Measurements from ENCODE around the gene CYP11A1.
"Not testable (repeated sequence)": the region's sequence is repeated elsewhere in the genome, so short reads cannot be mapped to it uniquely, and the experiment has no call there.

Gene CYP11A1

GRCh38 chr15:74373056-74373650, 5.7 kb upstream of the CYP11A1 start:
- DNase-seq, result no peak

GRCh38 chr15:74370471-74370870, 3.0 kb upstream of the CYP11A1 start:
- no peak for DNase-seq

GRCh38 chr15:74369756-74370155, 2.3 kb upstream of the CYP11A1 start:
- no peak for DNase-seq

- no peak for DNase-seq
These were observed 1.8 kb upstream of the CYP11A1 start for GRCh38 chr15:74369084-74369745.

GRCh38 chr15:74368121-74368520, 675 bp upstream of the CYP11A1 start:
- DNase-seq, result no peak

- no peak for DNase-seq
These were observed 1.6 kb downstream of the CYP11A1 start for GRCh38 chr15:74365598-74366445.

- no peak for DNase-seq
These were observed 2.4 kb downstream of the CYP11A1 start for GRCh38 chr15:74364936-74365597.

- no peak for DNase-seq
These were observed 5.0 kb downstream of the CYP11A1 start for GRCh38 chr15:74362482-74362881.

- DNase-seq, result not testable (repeated sequence)
These were observed 6.6 kb downstream of the CYP11A1 start for GRCh38 chr15:74360855-74361254.

GRCh38 chr15:74359376-74359775, 8.1 kb downstream of the CYP11A1 start:
- DNase-seq, result not testable (repeated sequence)

- not testable (repeated sequence) for DNase-seq
These were observed 9.9 kb downstream of the CYP11A1 start for GRCh38 chr15:74357514-74357913.

- not testable (repeated sequence) for DNase-seq
These were observed 11.4 kb downstream of the CYP11A1 start for GRCh38 chr15:74356050-74356449.

- not testable (repeated sequence) for DNase-seq
These were observed 13.5 kb downstream of the CYP11A1 start for GRCh38 chr15:74353992-74354391.

GRCh38 chr15:74352393-74352910, 15.0 kb downstream of the CYP11A1 start:
- no peak for DNase-seq

GRCh38 chr15:74351670-74352069, 15.8 kb downstream of the CYP11A1 start:
- DNase-seq, result no peak

GRCh38 chr15:74350295-74351275, 16.9 kb downstream of the CYP11A1 start:
- DNase-seq, result no peak

GRCh38 chr15:74349241-74349778, 18.1 kb downstream of the CYP11A1 start:
- DNase-seq, result no peak

- no peak for DNase-seq
These were observed 19.6 kb downstream of the CYP11A1 start for GRCh38 chr15:74347757-74348250.

- no peak for DNase-seq
These were observed 22.4 kb downstream of the CYP11A1 start for GRCh38 chr15:74345051-74345450.

GRCh38 chr15:74343797-74344127, 23.7 kb downstream of the CYP11A1 start:
- no peak for DNase-seq

GRCh38 chr15:74343127-74343796, 24.2 kb downstream of the CYP11A1 start:
- no peak for DNase-seq
